Hepatocyte (in vitro differentiated cells): Measurements from ENCODE around the gene NCS1.

Experiments used
- CTCF ChIP-seq: fragments of 200-600 bp; sonication (generic); IDR thresholded peaks from 2 replicates; pipeline ENCODE4 v1.5.1; 2016; ENCODE audit warnings: antibody characterized with exemption, mild to moderate bottlenecking; ENCODE audit not compliant: poor library complexity
- EZH2 ChIP-seq: fragments of 200-600 bp; sonication (generic); IDR thresholded peaks from 2 replicates; pipeline ENCODE4 v1.6.1; 2016; ENCODE audit warnings: antibody characterized with exemption, mild to moderate bottlenecking, borderline replicate concordance
- EZH2phosphoT487 ChIP-seq: fragments of 200-600 bp; sonication (generic); IDR thresholded peaks from one replicate; pipeline ENCODE4 v1.6.1; 2018; ENCODE audit warnings: antibody characterized with exemption, mild to moderate bottlenecking, low read depth, moderate library complexity; ENCODE audit not compliant: unreplicated experiment, severe bottlenecking

GRCh38 chr9:130259044-130259443 is 86.8 kb downstream of the NCS1 start:
- TF ChIP-seq CTCF: no peak
- TF ChIP-seq EZH2phosphoT487: no peak
- no peak for TF ChIP-seq EZH2
